Heart right ventricle (tissue), 16 donors: ENCODE results near the gene PHF24. TPM values are rescaled to one million over a fixed set of nuclear protein-coding genes. Genes with fewer than 3 reads are reported as not detected.

Experiments
- ATAC-seq, 8 donors: fragments of 200-7000 bp; cut with Tn5 transposase; one replicate each; pipeline ENCODE4 v1.9.1; 2020; ENCODE audit warnings: mild to moderate bottlenecking in 8 of 8, moderate library complexity in 8 of 8, moderate number of reproducible peaks in 1 of 8
- DNase-seq, 2 donors: peaks; one replicate each; pipeline ENCODE4 v3.0.0-alpha.2; 2020
- H3K27ac ChIP-seq, 10 donors: fragments of 200-600 bp; sonication (generic) in 2 of 10; one replicate each; pipeline versions ENCODE4 v1.5.0 to v1.8.0; 2020 to 2022; ENCODE audit warnings: mild to moderate bottlenecking in 3 of 10
- H3K27me3 ChIP-seq, 7 donors: fragments of 200-600 bp; one replicate each; pipeline ENCODE4 v1.8.0; 2021 to 2022; ENCODE audit warnings: mild to moderate bottlenecking in 2 of 7
- H3K36me3 ChIP-seq, 9 donors: fragments of 200-600 bp; sonication (generic) in 1 of 9; one replicate each; pipeline versions ENCODE4 v1.5.0 to v1.8.0; 2020 to 2022; ENCODE audit warnings: mild to moderate bottlenecking in 2 of 9
- H3K4me1 ChIP-seq, 9 donors: fragments of 200-600 bp; sonication (generic) in 1 of 9; one replicate each; pipeline versions ENCODE4 v1.5.0 to v1.8.0; 2020 to 2022; ENCODE audit warnings: mild to moderate bottlenecking in 4 of 9
- H3K4me3 ChIP-seq, 10 donors: fragments of 200-600 bp; sonication (generic) in 2 of 10; one replicate each; pipeline versions ENCODE4 v1.5.0 to v1.8.0; 2020 to 2022; ENCODE audit warnings: mild to moderate bottlenecking in 7 of 10, moderate library complexity in 2 of 10
- H3K9me3 ChIP-seq, 11 donors: fragments of 200-600 bp in 10 of 11; sonication (generic) in 2 of 11; one replicate each; pipeline versions ENCODE4 v1.5.0 to v1.8.0; 2013 to 2022; ENCODE audit warnings: mild to moderate bottlenecking in 2 of 11, control low read depth in 1 of 11, moderate library complexity in 1 of 11
- WGBS, 2 donors: extraction: QIAGEN DNeasy Blood & Tissue Kit; methylation state at CpG; one replicate each; pipeline ENCODE4 v1.1.7; 2013; ENCODE audit warnings: inconsistent platforms in 1 of 2; 5-methylcytosine and 5-hydroxymethylcytosine counted together
- intact Hi-C, 10 donors: fragments of 100-400 bp; cut with DNase I; formaldehyde crosslinking; loops; one replicate each; pipeline versions ENCODE4 v1.11.1 to v1.14.2; 2022
- polyA plus RNA-seq, 2 donors: library from polyadenylated mRNA; stranded (reverse); fragments of 200-250 nt; gene quantifications; one replicate each; pipeline ENCODE4 v1.2.3, GENCODE V29; 2013
- total RNA-seq, 10 donors: library from RNA; stranded (reverse); fragmentation: NEBNext Ultra II Directional in 3 of 10; extraction: Animal tissue kit (Norgen Biotek cat#: 25700) in 3 of 10; gene quantifications; one replicate each; pipeline versions ENCODE4 v1.2.1 to v1.2.4, GENCODE V29; 2021 to 2023
- TF ChIP-seq, protein P1 (sequence below), 9 donors: fragments of 200-600 bp; sonication (generic) in 2 of 9; IDR thresholded peaks; one replicate each; pipeline versions ENCODE4 v1.5.0 to v1.8.0; 2021 to 2022; ENCODE audit warnings: antibody characterized with exemption in 9 of 9, mild to moderate bottlenecking in 5 of 9, moderate library complexity in 1 of 9
- donor health status: Arrhythmogenic right ventricular cardiomyopathy.
- donor health status: ischemic (EF 13 %, LVEDD 7.1; RV severe dilation, severe dysfunction).
- donor health status: healthy with polysubstance abuse.
- donor health status: DM: no; HTN: yes; CAD: no.
- donor health status: DM: no; HTN: no; CAD: no.
- donor health status: ischemic (EF 25% LVEDD 6.9; RV normal size, moderate dysfunction).
- donor health status: ischemic (EF 25% LVEDD 5.7; RV mildly dilated, moderate dysfunction).
- donor health status: healthy.
- donor health status: DM: yes; HTN: yes; CAD: no.
- donor health status: Ischemic cardiomyopathy.
- donor health status: ischemic (EF 35%, LVEDD 5.7; RV mildly dilated, moderate dysfunction).
- donor health status: nonischemic (EF 11% LVEDD 7.7; RV severe dilation, severe dysfunction).
- donor health status: DM: yes; HTN: yes; CAD: no.
- donor health status: PGD.
- donor health status: ischemic (EF 29% LVEDD 5.4; RV normal size, mild dysfunction).
- donor health status: nonischemic (EF 23%, LVEDD 6.1; RV moderate dilation, normal function).

The PHF24 gene
- total and polyA plus RNA-seq, 12 donors, result 0.07 to 2.2 (median 0.30) TPM

DNA sequence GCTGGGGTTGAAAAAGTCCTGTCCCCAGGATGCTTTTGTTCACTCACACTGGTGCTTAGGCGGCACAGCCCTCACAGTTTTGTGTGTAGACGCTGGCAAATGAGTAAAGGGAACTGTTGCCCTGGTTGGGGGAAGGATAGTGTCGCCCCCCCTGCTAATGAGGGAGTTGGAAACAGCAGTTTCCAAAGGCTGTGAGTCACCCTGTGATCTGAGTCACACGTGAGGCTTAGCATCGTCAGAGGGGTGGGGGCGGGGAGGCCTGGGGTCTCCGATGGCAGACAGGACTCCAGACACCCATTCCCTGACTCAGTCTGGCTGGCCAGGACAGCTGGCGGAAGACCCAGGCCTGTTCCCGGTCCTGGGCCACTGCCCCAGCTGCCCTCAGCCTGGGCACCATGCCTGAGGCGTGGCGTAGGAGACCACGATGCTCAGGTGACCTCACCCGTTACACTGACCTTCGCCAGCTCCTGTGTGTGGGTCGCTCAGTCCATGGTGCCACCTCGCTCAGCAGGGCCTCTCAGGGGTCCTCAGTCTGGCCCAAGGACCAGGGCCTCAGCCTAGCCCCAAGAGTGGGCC is 34.4 kb downstream of the PHF24 start:
- Histone ChIP-seq H3K4me1 (peaks cover 26 to 82% (median 68%) of the 10 kb centered on the region in 9 donors), H3K36me3 (peaks cover 0 to 22% (median 14%) of the 10 kb centered on the region in 9 donors), H3K27me3 (no peaks in the 10 kb centered on the region), H3K4me3 (peak overlapping the region in 3 of 10 donors; percentile 40 to 43 (median 42)), H3K27ac (peak overlapping the region; percentile 84 to 99 (median 95)), H3K9me3 (no peaks in the 10 kb centered on the region)
- intact Hi-C loops, result loop anchor here in 5 of 10 donors (5.0 to 10.0 kb wide), 5 partner anchors 62 to 120 kb away; partner anchors contain the start of genes VCP (in 2 of the 5), FANCG (in 1 of the 5) and STOML2 (in 1 of the 5)
- ATAC-seq, result peak in 5 of 8 donors; percentile 15 to 42 (median 16)
- peak; percentile 56 to 61 for DNase-seq
- 57 to 62% methylated on average over 16 of the region's 16 CpGs for WGBS, 2 donors
- TF ChIP-seq, protein P1, sequence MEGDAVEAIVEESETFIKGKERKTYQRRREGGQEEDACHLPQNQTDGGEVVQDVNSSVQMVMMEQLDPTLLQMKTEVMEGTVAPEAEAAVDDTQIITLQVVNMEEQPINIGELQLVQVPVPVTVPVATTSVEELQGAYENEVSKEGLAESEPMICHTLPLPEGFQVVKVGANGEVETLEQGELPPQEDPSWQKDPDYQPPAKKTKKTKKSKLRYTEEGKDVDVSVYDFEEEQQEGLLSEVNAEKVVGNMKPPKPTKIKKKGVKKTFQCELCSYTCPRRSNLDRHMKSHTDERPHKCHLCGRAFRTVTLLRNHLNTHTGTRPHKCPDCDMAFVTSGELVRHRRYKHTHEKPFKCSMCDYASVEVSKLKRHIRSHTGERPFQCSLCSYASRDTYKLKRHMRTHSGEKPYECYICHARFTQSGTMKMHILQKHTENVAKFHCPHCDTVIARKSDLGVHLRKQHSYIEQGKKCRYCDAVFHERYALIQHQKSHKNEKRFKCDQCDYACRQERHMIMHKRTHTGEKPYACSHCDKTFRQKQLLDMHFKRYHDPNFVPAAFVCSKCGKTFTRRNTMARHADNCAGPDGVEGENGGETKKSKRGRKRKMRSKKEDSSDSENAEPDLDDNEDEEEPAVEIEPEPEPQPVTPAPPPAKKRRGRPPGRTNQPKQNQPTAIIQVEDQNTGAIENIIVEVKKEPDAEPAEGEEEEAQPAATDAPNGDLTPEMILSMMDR (IDR thresholded peaks at IDR 0.05), result no peak

DNA sequence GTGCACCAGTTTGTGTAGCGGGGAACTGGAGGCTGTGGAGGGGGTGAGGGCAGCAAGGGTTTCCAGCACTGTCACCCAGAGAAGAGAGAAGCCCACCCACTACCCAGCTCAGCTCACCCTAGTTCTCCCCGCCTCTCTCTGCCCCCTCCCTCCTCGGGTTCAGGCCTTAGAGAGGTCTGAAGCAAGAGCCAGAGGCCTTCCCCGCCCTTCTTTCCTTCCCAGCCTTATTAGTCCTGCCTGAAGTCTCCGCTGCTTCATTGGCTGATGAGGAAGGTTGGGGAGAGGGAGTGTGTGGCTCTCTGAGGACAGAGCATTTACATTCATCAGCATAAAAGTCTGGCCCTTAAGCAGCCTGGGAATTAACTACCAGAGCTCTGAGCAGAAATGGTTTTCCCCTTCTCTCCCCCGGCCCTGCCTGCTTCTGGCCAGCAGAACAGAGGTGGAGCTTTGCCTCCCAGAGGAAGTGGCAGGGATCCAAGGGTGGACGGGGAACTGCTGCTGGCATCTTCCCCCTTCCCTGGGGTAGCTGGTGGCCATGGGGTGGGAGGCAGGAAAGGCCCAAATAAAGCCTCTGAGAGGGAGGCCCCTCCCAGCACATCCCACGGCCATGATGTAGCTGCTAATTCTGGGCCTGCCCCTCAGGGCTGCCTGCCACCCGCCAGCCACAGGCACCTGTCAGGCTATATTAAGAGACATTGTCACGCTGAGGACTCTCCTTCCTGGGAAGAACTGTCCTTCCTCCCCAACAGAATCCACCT is 35.6 kb downstream of the PHF24 start:
- Histone ChIP-seq H3K27me3 (no peaks in the 10 kb centered on the region), H3K27ac (peak overlapping the region; percentile 84 to 99 (median 95)), H3K36me3 (peaks cover 0 to 34% (median 18%) of the 10 kb centered on the region in 9 donors), H3K4me3 (peak overlapping the region in 8 of 10 donors; percentile 5 to 43 (median 32)), H3K9me3 (no peaks in the 10 kb centered on the region), H3K4me1 (peaks cover 26 to 86% (median 64%) of the 10 kb centered on the region in 9 donors)
- intact Hi-C loops, result loop anchor here in 5 of 10 donors (5.0 to 10.0 kb wide), 5 partner anchors 61 to 119 kb away; partner anchors contain the start of genes VCP (in 2 of the 5), FANCG (in 1 of the 5) and STOML2 (in 1 of the 5)
- DNase-seq, result peak; percentile 71 to 90
- ATAC-seq, result peak; percentile 36 to 68 (median 58)
- TF ChIP-seq, protein P1 (IDR thresholded peaks at IDR 0.05), result no peak
- 15 to 20% methylated on average over 10 of the region's 10 CpGs for WGBS, 2 donors

DNA sequence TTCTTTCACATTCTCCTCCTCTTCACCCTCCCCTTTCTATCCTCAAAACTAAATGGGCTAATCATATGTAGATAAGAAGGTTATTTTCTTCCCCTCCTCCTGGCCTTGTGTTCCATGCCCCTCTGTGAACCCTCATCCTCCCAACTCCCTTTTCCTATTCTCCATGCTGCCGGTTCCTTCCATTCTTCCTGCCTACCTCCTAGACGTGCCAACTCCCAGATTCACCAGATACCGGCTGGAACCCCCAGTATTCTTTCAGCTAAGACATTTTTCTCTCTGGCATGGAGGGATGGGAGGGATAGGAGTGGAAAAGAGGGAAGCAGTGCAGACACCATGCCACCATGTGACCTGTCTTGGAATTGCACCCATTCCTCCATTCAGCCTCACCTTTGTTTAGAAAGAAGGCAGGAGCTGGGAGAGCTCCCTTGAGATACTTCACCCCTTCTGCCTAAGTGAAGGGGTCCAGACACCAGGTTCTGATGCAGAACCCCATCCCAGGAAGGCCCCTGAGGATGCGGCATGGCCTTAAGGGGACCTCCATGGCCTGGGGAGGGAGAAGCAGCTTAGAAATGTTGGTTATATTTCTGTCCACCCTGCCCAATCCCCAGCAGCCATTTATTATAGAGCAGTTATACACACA is 36.3 kb downstream of the PHF24 start:
- Histone ChIP-seq H3K36me3 (peaks cover 0 to 34% (median 18%) of the 10 kb centered on the region in 9 donors), H3K27me3 (no peaks in the 10 kb centered on the region), H3K4me1 (peaks cover 26 to 84% (median 62%) of the 10 kb centered on the region in 9 donors), H3K27ac (peak overlapping the region; percentile 84 to 99 (median 95)), H3K9me3 (no peaks in the 10 kb centered on the region), H3K4me3 (peak overlapping the region in 9 of 10 donors; percentile 4 to 43 (median 34))
- TF ChIP-seq, protein P1 (IDR thresholded peaks at IDR 0.05), result peak; percentile 23 to 66 (median 53)
- ATAC-seq (peak in 3 of 8 donors; percentile 11 to 22 (median 13)), DNase-seq (no peak)
- intact Hi-C loops, result loop anchor here in 5 of 10 donors (5.0 to 10.0 kb wide), 5 partner anchors 60 to 118 kb away; partner anchors contain the start of genes VCP (in 2 of the 5), FANCG (in 1 of the 5) and STOML2 (in 1 of the 5)
- 17 to 20% methylated on average over 4 of the region's 4 CpGs for WGBS, 2 donors
